ENCODE measurements around the gene DCUN1D2.

- TF ChIP-seq, protein P1, sequence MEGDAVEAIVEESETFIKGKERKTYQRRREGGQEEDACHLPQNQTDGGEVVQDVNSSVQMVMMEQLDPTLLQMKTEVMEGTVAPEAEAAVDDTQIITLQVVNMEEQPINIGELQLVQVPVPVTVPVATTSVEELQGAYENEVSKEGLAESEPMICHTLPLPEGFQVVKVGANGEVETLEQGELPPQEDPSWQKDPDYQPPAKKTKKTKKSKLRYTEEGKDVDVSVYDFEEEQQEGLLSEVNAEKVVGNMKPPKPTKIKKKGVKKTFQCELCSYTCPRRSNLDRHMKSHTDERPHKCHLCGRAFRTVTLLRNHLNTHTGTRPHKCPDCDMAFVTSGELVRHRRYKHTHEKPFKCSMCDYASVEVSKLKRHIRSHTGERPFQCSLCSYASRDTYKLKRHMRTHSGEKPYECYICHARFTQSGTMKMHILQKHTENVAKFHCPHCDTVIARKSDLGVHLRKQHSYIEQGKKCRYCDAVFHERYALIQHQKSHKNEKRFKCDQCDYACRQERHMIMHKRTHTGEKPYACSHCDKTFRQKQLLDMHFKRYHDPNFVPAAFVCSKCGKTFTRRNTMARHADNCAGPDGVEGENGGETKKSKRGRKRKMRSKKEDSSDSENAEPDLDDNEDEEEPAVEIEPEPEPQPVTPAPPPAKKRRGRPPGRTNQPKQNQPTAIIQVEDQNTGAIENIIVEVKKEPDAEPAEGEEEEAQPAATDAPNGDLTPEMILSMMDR (conservative IDR thresholded peaks at IDR 0.05; ENCODE audit: low read depth, low read length) = no peak
- no peak for TF ChIP-seq EZH2 (IDR thresholded peaks at IDR 0.05; ENCODE audit: borderline replicate concordance, low read depth, low read length, poor library complexity, severe bottlenecking)
Measured at GRCh38 chr13:113483081-113483480, 7.4 kb downstream of the DCUN1D2 start.
